ENCODE results near the gene FAM180B.
"Not testable (repeated sequence)": the region's sequence is repeated elsewhere in the genome, so short reads cannot be mapped to it uniquely, and the experiment has no call there.

Gene FAM180B

DNA sequence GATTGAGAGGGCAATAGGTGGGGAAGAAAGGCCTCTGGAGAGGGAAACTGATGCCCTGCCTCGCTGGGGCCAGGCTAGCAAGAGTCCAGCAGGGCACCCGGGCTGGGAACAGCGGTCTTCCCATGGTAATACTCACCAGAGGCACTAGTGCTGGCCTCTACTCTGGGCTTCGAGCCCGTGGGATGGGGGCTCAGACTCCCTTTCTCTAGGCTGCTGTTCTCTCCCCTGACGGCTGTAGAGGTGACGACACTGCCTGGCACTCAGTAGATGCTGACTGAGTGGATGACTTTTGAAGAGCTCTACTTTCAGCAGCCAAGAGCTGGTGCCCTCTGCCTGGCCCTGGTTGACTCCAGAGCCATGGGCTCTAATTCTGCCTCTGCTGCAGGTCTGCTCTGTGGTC is 8.6 kb downstream of the FAM180B start:
- DNase-seq (ENCODE audit: low read depth), result no peak

DNA sequence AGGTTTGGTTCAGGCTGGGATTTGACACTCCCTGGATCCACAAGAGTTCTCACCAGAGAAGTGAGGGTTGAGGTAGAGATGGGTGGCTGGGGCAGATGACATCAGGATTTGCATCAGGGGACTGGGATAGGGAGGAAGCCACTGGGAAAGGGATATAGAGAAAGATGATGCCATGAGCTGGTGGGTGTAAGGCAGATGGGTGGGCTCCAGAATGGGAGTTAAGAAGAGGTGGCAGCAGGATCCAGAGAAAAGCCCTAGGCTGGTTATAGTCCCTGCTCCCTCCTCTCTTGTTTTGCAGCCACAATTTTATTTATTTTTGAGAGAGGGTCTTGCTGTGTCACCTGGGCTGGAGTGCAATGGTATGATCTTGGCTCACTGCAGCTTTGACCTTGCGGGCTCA is 9.5 kb downstream of the FAM180B start:
- no peak for DNase-seq (ENCODE audit: low read depth)

DNA sequence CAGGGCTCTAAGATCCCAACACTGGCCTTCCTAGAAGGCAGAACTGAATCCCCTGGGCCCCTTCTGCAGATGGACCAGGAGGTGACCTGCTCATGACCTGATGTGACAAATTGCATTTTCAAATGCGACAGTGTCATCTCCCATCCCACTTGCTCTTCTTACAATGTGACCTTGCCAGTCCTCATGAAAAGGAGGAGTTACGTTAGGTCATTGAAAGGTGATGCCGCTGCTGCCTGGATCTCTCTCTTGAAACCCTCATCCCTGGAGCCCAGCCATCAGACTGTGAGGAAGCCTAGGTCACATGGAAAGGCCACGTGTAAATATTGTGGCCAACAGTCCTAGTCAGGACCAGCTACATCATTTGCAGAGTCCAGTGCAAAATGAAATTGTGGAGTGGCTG is 13.4 kb downstream of the FAM180B start:
- no peak for DNase-seq (ENCODE audit: low read depth)

DNA sequence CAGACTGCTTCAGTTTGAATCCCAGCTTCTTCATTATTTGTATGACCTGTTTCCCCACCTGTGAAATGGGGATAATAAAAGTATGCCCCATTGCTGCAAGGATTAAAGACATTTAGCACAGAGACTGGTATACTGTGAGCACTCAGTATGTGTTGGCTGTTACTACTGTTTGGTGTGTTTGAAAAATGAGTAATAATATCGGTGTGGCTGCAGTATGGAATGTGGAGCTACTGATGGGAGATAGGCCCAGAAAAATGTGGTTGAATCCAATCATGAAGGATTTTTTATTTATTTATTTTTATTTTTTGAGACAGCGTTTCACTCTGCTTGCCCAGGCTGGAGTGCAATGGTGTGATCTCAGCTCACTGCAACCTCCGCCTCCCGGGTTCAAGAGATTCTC is 16.8 kb downstream of the FAM180B start:
- DNase-seq (ENCODE audit: low read depth), result no peak

DNA sequence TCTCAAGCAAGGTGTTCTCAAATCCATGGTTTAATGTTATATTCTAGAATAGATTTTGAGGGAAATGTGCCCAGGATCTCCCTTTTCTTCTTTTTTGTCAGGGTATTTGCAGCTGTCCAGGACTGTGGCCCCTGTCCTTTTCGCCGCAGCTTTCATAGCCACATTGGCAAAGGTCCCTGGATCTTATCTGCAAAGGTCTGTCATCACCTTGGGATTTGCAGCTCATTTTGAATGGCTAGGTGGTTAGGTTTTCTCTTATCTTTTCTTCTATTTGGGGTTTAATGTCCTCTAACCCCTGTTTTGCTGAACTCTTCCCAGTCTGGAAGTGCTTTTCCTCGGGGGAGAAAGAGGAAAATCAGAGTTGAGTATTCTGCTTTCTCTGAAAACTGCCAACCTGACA is 19.4 kb downstream of the FAM180B start:
- no peak for DNase-seq (ENCODE audit: low read depth)

DNA sequence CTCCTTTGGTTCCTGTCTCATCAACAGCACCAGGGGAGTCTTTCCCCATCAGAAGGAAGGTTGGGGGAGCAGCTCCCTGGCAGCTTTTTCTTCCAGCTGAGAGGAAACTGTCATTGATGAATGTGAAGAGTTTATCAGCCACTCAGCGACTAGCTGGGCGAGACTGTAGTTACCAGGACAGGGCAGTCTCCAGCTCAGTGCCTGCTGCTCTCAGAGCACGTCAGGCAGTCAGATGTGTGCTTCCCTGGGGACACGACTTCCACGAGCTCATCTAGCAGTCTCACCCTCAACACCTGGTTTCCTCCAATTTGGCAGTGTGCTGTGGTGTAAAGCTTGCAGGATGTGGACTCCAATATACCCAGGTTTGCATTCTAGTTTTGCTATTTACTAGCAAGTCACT is 20.3 kb downstream of the FAM180B start:
- no peak for DNase-seq (ENCODE audit: low read depth)

DNA sequence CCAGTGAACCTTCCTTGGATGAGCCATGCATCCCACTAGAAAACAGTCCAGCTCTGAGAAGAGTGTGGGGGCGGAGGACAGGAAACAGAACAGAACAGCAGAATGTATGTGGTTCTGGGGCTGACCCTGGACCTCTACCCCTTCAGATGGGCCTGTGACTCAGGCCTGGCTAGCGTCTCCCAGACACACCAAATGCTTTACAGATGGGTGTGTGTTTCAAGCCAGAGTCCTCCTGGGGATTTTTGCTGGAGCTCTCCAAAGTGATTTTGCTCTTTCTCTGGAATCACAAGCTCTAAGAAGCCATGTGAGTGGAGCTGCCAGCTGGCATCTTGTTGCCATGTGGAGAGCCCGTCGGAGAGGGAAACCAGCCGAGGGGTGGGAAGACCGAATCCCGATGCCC is 20.9 kb downstream of the FAM180B start:
- DNase-seq (ENCODE audit: low read depth), result no peak

DNA sequence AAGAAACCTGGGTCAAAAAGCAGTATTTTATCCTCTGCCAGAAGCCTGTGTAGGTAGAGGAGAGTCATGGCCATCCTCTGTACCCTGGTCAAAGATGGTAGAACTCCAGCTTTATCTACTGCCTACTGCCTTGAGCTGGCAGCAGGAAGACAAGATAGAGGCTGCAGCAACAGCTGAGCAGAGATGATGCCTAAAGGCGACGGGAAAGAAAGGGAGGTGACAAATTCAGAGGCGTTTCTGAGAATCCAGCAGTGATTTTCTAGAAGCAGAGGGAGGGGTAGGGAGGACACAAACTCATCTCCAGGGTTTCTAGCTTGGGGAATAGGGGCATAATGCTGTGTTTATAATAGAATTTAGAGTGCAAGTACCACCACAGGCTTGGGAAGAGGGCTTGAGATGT is 23.2 kb downstream of the FAM180B start:
- no peak for DNase-seq (ENCODE audit: low read depth)

DNA sequence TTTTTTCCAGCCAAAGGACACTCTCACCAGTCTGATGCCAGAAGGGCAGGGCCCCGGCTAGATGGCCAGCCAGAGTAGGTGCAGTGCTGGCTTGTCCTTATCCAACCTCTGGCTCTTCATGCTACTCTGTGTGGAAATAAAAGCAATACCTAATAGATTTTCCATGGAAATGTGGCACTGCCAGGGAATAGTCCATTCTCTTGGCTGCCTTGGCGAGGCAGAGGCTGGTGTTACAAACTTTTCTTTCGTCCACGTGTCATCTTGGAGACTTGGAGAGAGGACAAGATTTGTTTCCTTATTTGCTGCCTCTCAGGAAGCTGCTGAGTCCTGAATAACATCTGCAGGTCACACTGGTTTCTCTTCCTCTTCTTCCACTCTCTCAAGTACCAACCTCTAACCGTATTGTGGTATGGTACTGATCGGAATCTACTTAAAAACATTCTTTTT is 24.9 kb downstream of the FAM180B start:
- no peak for DNase-seq (ENCODE audit: low read depth)

DNA sequence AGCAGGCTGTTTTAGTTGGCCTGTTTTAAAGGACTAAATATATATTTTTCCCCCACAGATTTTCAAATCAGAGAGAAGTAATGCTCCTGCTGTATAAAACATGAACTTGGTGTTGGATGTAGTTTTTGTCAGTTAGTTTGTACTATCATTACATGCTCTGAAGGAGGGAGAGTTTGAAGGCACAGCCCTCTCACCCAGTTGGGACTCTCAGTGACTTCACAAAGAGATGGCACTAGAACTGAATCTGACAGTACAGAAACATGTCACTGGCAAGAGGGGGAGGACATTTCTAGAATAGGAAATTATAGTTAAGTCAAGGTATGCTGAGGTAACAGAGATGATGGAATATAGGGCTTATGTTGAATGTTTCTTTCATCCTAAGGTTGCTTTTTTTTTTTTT is 28.8 kb downstream of the FAM180B start:
- DNase-seq (ENCODE audit: low read depth), result no peak

DNA sequence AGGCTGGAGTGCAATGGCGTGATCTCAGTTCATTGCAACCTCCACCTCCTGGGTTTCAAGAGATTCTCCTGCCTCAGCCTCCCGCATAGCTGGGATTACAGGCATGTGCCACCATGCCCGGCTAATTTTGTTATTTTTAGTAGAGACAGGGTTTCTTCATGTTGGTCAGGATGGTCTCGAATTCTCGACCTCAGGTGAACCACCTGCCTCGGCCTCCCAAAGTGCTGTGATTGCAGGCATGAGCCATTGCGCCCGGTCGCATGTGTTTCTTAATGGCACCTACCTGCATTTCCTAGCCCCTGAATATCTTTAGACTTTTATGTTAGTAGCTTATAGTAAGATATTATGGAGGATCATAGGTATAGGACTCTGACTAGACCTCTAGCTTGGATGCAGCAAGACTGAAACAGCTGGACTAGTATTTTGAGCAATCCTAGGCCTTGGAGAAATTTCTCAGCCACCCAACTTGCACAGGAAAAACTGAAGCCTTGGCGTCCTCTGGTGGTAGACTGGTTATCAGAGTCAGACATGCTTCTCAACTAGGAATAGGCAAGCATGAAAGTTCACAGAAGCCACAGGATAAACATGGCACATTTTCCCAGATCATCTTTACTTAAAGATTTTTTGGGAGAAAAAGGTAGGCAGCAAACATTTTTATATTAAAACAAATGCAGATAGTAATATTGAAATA is 30.4 kb downstream of the FAM180B start:
- DNase-seq (ENCODE audit: low read depth), result no peak

DNA sequence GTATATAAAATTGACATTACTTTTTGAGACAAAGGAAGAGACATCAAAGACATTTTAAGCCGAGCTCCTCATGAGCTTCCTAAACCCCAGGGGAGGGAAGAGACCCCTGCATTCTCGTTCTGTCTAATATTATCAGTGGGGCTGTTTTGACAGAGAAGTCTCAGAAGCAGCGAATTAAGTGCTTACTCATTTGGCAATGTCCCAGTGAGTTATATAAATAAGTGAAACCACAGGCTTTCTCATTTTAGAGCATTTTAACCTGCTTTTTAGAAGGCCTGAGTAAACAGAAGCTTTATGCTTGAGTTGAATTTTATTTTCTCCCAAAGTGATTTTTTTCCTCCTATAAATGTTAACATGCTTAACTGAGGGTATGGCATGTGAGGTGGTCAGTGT is 30.9 kb downstream of the FAM180B start:
- DNase-seq (ENCODE audit: low read depth), result no peak

DNA sequence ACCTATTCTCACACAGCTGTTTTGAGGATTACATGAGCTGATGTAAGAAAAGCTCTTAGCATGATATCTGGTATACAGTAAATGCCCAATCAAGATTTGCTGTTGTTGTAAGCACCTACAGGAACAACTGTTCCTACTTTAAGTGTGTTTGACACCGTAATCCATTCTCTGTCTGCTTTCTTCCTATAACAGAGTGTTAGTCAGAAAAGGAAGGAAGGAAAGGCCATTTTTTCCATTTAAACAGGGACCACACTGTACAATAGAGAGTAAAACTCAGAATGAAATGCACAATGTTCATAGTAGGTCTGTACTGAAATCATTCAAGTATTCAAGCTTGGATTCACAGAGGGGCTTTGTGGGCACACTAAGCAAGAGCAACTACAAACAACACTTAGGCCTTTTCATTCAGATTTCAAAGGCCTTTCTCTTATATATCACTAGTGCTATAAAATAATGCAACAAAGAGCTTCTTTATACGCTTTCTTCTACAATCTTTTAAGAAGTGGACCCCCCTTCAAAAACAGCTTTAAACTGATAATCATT is 34.4 kb downstream of the FAM180B start:
- no peak for DNase-seq (ENCODE audit: low read depth)

DNA sequence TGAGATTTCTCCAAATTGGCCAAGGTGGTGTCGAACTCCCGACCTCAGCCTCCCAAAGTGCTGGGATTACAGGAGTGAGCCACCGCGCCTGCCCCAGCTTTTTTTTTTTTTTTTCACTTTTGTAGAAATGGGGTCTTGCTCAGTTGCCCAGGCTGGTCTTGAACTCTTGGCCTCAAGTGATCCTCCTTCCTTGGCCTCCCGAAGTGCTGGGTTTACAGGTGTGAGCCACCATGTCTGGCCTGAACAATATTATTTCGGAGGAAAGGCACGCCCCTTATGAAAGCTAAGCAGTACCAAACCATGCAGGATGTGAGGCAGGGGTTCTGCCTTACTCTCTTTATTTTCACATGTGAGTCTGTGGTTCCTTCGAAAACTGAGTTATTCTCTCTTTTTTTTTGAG is 39.8 kb downstream of the FAM180B start:
- no peak for DNase-seq (ENCODE audit: low read depth)

DNA sequence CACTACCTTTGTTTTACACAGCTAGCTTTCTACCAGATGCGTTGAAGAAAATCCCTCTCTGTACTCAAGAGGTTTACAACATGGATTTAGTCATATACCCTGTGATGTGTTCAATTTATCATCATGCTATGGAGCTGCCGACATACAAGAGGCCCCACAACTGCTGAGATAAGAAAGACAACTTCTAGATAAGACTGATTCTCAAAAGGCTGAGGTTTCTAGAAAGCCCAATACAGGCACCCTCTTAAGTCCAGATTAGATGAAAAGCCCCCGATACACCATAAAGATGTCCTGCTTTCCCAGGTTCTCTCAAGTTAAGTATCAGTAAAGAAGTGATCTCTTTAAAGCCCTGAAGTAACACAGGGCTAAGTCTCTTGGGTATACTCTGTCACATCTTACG is 41.5 kb downstream of the FAM180B start:
- no peak for DNase-seq (ENCODE audit: low read depth)

DNA sequence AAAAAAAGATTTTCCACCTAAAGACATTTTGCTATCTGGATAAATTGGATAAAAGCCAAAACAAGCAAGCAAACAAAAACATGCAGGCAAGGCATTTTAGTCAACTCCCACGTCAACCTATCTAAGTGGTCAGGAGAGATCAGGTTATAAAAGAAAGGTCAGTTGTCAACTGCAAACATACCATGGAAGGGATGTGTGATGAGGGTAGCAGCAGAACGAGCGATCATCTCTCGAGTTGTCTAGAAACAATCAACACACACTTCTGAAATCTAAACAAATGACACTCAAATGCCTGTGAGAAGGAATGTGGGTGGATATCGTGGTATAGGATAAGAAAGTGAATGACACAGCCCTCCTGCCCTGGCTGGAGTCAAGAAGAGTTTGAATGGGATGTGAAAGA is 45.0 kb downstream of the FAM180B start:
- DNase-seq (ENCODE audit: low read depth), result no peak

DNA sequence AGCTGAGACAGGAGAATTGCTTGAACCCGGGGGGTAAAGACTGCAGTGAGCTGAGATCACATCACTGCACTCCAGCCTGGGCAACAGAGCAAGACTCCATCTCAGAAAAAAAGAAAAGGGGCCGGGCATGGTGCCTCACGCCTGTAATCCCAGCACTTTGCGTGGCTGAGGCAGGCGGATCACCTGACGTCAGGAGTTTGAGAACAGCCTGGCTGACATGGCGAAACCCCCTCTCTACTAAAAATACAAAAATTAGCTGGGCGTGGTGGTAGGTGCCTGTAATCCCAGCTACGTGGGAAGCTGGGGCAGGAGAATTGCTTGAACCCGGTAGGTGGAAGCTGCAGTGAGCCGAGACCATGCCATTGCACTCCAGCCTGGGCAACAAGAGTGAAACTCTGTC is 49.9 kb downstream of the FAM180B start:
- not testable (repeated sequence) for DNase-seq (ENCODE audit: low read depth)
